Measurements from ENCODE around the gene NEDD4L. TPM values are rescaled to one million over a fixed set of nuclear protein-coding genes. Genes with fewer than 3 reads are reported as not detected.
"Not testable (repeated sequence)": the region's sequence is repeated elsewhere in the genome, so short reads cannot be mapped to it uniquely, and the experiment has no call there.

NEDD4L gene
- total RNA-seq, 2 experiments from 2014 or later = 3.4 to 4.3 TPM

DNA sequence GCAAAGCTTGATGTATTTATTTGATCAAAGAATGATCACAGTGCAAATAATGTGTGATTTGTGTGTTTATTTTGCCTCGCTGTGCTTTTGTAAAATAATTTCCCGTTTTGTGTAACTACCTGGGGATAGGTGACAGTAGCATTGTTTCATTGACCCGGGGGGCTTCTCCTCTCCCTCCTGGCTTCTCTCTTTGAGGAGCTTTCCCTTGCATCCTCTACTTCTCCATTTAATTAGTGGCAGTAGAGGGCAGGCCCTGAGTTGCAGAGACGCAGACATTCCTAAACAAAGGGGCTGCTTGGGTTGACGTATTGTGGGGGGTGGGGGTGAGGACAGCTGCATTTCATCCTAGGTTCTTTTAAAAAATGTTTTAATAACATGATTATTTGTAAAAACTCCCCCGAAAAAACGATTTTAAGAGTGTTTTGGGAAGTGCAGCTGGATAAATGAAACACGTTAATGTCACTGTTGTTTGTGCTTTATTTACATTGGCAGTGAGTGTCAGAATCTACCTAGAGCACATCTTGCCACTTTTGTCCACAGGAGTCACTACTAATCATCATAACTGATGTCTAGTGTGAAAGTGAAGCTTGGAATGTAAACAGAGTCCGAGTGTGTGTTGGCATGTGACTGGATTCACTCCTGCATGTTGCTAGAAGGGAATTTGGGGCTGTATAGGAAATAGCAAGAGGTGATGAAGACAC is 2.2 kb downstream of the NEDD4L start:
- peaks cover 25% of the 10 kb centered on the region for H3K27me3 Mint-ChIP-seq (ENCODE audit: low read depth)
- ChIA-PET POLR2A (no interaction called here), CTCF (interaction anchor here (1.2 to 1.7 kb wide), 3 partner anchors 9 to 90 kb away, joined by 4 to 7 read pairs (median 6); no protein-coding TSS in a partner anchor)
- no peaks in the 10 kb centered on the region for H3K36me3 Mint-ChIP-seq (ENCODE audit: low read depth)
- ATAC-seq (no peak), DNase-seq (no peak)
- H3K27ac Mint-ChIP-seq = no peak overlapping the region
- no peaks in the 10 kb centered on the region for H3K9me3 Mint-ChIP-seq (ENCODE audit: insufficient read depth)
- peak overlapping the region; percentile 87 for H3K4me3 Mint-ChIP-seq
- H3K4me1 Mint-ChIP-seq (ENCODE audit: low read depth) = peaks cover 25% of the 10 kb centered on the region

DNA sequence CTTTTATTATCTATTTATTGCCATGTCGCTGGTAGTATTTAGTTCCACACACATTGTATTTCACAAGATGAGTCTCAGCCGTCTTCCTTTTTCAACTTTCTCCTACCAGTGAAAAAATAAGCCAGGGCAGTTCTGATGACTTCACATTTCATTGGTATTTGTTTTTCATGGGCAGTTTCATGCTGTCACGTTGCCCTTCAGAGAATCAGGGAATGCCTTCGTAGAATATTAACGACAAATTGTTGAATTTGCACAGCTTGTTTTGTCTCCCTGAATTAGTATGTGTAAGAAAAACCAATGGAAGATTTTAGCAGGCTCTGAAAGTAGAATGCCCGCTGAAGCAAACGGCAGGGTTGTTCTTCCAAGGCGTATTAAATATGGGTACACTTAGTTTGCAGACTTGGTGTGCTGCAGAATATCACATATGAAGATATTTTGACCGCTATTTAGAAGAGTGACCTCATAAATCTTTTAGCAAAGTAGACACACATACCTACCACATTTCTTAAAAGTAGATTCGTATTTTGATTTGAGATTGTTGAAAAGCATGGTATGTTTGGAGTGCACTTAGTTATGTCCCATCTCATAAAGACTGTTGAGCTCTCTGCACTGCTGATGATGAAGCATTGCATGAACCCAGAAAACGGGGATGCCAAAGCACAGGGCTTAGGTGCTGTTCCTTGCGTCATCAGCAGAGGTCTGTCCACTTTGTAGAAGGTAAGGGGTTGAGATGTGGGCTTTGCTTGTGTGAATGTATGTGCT is 2.9 kb downstream of the NEDD4L start:
- peaks cover 24% of the 10 kb centered on the region for H3K4me1 Mint-ChIP-seq (ENCODE audit: low read depth)
- POLR2A ChIA-PET = no interaction called here
- no peak for DNase-seq
- H3K27ac Mint-ChIP-seq = no peak overlapping the region
- CTCF ChIA-PET = interaction anchor here (1.2 to 1.6 kb wide), 2 partner anchors 75 to 89 kb away, joined by 4 to 7 read pairs; no protein-coding TSS in a partner anchor
- H3K27me3 Mint-ChIP-seq (ENCODE audit: low read depth) = peaks cover 25% of the 10 kb centered on the region
- H3K9me3 Mint-ChIP-seq (ENCODE audit: insufficient read depth) = no peaks in the 10 kb centered on the region
- H3K4me3 Mint-ChIP-seq = no peak overlapping the region
- no peaks in the 10 kb centered on the region for H3K36me3 Mint-ChIP-seq (ENCODE audit: low read depth)
- no peak for ATAC-seq

DNA sequence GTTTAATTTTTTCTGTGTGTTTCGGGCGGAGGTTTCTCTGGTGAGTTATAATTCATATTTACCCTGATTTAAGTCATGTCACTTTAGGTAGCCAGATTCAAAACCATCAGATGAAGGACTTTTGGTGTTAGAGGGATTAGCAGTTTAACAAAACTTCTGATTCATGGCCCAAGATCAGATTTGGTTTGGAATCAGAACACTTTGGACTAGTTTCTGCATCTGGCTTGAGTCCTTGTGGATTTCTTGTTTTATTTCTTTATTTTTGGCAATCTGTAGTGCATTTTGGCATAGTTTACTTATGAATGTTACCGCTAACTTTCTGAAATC is 3.5 kb downstream of the NEDD4L start:
- Mint-ChIP-seq H3K4me1 (ENCODE audit: low read depth) (peaks cover 27% of the 10 kb centered on the region), H3K27ac (no peak overlapping the region), H3K4me3 (no peak overlapping the region), H3K9me3 (ENCODE audit: insufficient read depth) (no peaks in the 10 kb centered on the region), H3K36me3 (ENCODE audit: low read depth) (no peaks in the 10 kb centered on the region), H3K27me3 (ENCODE audit: low read depth) (peaks cover 25% of the 10 kb centered on the region)
- POLR2A ChIA-PET = no interaction called here
- no peak for DNase-seq
- CTCF ChIA-PET = no interaction called here
- ATAC-seq = no peak

DNA sequence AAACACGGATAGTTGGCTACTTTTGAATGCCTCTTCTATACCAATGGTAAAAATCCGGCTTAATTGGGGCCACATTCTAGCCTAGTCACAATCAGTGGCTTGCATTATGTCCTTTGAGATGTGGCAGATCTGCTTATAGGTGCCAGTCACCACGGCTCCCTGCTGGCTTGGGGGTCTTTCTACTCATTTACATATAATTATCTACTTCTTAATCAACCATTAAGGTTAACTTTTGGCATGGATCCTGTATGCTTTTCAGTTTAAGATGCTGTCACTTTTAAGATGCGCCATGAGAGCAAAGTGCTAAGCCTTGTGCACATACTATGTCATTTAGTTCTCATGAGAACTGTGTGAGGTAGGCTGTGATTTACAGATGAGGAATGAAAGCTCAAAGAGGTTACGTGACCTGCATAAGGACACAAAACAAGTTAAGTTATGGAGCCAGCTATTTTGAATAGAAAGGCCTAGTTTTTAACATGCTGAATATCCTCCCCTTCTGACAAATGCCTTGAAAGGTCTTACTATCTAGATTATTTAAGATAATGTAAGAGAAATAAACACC is 4.1 kb downstream of the NEDD4L start:
- Mint-ChIP-seq H3K9me3 (ENCODE audit: insufficient read depth) (no peaks in the 10 kb centered on the region), H3K36me3 (ENCODE audit: low read depth) (no peaks in the 10 kb centered on the region), H3K4me1 (ENCODE audit: low read depth) (peaks cover 20% of the 10 kb centered on the region), H3K4me3 (no peak overlapping the region), H3K27ac (no peak overlapping the region), H3K27me3 (ENCODE audit: low read depth) (peaks cover 21% of the 10 kb centered on the region)
- ChIA-PET POLR2A (no interaction called here), CTCF (interaction anchor here (1.2 kb wide), 1 partner anchor 73 kb away, joined by 3 read pairs; no protein-coding TSS in a partner anchor)
- ATAC-seq (no peak), DNase-seq (no peak)

DNA sequence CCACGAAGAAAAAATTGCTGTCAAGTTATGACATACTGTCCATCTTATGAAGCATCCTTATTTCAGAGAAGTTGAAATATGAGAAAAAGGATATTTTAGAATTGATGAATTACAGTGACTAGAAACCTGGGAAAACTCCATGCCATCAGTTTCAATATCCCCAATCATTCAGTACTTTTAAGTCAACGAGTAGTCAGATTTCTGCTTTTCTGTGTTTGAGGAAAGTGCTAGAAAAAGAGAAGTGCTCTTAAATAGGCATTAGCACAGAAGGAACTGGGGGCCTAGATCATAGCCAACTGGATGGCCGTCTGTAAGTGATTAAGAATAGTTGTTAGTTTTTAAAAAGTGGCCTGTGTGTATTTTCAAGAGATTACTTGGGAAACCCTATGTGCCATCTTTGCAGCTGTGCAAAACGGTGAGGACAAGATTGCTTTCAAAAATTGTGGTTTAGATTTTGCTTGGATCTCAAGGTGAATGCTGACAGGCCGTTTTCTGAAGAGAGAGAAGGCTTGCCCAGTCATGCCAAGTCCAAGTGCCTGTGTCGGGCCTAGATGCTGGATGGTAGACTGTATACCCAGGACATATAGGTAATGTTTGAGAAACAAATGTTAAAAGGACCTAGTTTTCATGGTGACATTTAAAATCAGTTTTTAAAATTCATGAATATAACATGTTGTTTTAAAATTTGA is 5.1 kb downstream of the NEDD4L start:
- Mint-ChIP-seq H3K36me3 (ENCODE audit: low read depth) (no peaks in the 10 kb centered on the region), H3K9me3 (ENCODE audit: insufficient read depth) (no peaks in the 10 kb centered on the region), H3K4me3 (no peak overlapping the region), H3K27me3 (ENCODE audit: low read depth) (peaks cover 21% of the 10 kb centered on the region), H3K4me1 (ENCODE audit: low read depth) (peaks cover 16% of the 10 kb centered on the region), H3K27ac (no peak overlapping the region)
- CTCF ChIA-PET = interaction anchor here (1.2 kb wide), 1 partner anchor 72 kb away, joined by 3 read pairs; no protein-coding TSS in a partner anchor
- POLR2A ChIA-PET = no interaction called here
- no peak for ATAC-seq
- no peak for DNase-seq

DNA sequence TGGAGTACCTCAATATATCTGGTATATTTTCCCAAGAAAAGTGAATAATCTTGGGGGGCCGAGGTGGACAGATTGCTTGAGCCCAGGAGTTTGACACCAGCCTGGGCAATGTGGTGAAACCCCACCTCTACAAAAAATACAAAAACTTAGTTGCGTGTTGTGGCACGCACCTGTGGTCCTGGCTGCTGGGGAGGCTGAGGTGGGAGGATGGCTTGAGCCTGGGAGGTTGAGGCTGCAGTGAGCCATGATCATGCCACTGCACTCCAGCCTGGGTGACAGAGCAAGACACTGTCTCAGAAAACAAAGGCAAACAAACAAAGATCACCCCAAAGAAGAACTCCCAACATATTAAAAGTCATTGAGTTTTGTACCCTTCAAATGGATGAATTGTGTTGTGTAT is 6.9 kb downstream of the NEDD4L start:
- not testable (repeated sequence) for H3K27ac Mint-ChIP-seq; H3K4me3 Mint-ChIP-seq; DNase-seq; ATAC-seq; H3K4me1 Mint-ChIP-seq (ENCODE audit: low read depth); H3K9me3 Mint-ChIP-seq (ENCODE audit: insufficient read depth); H3K36me3 Mint-ChIP-seq (ENCODE audit: low read depth)
- ChIA-PET CTCF (interaction anchor here (3.3 kb wide), 1 partner anchor 8 kb away, joined by 15 read pairs; the partner anchor contains the start of gene NEDD4L), POLR2A (interaction anchor here (1.1 kb wide), 1 partner anchor 16 kb away, joined by 3 read pairs; no protein-coding TSS in a partner anchor)
- peaks cover 11% of the 10 kb centered on the region for H3K27me3 Mint-ChIP-seq (ENCODE audit: low read depth)

DNA sequence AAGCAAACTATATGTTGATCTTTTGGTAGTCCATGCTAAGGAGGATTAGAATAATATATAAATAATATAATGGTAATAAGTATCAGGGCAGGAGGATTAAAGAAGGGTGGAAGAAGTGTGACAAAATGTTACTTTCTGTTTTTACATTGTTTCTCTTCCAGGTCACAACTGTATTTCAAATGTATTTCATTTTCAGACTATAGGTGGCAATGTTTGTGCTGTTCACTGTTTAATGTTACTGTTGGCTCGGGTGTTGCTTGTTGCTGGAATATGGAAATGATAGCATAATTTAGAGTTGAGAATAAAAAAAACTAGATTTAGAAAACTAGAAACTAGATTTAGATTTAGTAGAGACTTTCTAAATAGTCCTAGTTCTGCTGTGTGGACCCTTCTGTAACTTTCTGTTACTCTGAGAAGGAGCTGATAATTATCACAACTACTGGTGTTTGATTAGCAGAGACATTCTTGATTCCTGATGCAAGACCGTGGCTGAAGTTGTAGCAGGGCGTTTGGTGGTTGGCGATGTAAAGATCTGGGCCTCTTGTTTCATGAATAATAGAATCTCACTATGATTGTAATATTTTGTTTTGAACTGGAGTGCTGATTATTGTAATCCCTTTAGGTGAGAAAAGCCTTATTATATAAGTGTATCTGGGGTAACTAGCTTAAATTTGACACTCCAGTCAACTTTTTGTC is 7.9 kb downstream of the NEDD4L start:
- Mint-ChIP-seq H3K9me3 (ENCODE audit: insufficient read depth) (no peaks in the 10 kb centered on the region), H3K27me3 (ENCODE audit: low read depth) (peaks cover 5% of the 10 kb centered on the region), H3K36me3 (ENCODE audit: low read depth) (no peaks in the 10 kb centered on the region), H3K4me3 (no peak overlapping the region), H3K4me1 (ENCODE audit: low read depth) (peaks cover 5% of the 10 kb centered on the region), H3K27ac (no peak overlapping the region)
- ATAC-seq (no peak), DNase-seq (no peak)
- CTCF ChIA-PET = interaction anchor here (0.7 to 3.3 kb wide), 9 partner anchors 9 to 130 kb away, joined by 3 to 15 read pairs (median 3); partner anchors contain the start of gene NEDD4L
- POLR2A ChIA-PET = interaction anchor here (1.1 kb wide), 1 partner anchor 15 kb away, joined by 3 read pairs; no protein-coding TSS in a partner anchor

DNA sequence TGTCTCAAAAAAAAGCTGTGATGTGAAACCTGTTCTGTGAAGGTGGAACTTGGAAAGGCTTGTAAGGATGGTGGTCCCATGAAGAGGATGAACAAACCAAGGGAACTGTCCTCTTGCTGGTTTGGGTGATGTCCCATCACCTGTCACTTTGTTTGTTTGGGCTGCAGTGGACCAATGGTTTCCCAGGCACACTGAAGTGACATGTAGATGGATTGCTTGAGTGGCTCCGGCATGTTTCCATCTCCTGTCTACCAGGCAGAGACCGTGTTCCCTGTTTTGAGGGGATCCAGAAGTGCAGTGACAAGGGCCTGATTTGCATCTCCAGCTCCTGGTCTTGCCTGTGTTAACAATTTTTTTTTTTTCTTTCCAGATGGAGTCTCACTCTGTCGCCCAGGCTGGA is 8.9 kb downstream of the NEDD4L start:
- POLR2A ChIA-PET = no interaction called here
- CTCF ChIA-PET = interaction anchor here (0.8 to 3.3 kb wide), 5 partner anchors 10 to 129 kb away, joined by 3 to 15 read pairs (median 4); partner anchors contain the start of gene NEDD4L
- no peaks in the 10 kb centered on the region for H3K9me3 Mint-ChIP-seq (ENCODE audit: insufficient read depth)

DNA sequence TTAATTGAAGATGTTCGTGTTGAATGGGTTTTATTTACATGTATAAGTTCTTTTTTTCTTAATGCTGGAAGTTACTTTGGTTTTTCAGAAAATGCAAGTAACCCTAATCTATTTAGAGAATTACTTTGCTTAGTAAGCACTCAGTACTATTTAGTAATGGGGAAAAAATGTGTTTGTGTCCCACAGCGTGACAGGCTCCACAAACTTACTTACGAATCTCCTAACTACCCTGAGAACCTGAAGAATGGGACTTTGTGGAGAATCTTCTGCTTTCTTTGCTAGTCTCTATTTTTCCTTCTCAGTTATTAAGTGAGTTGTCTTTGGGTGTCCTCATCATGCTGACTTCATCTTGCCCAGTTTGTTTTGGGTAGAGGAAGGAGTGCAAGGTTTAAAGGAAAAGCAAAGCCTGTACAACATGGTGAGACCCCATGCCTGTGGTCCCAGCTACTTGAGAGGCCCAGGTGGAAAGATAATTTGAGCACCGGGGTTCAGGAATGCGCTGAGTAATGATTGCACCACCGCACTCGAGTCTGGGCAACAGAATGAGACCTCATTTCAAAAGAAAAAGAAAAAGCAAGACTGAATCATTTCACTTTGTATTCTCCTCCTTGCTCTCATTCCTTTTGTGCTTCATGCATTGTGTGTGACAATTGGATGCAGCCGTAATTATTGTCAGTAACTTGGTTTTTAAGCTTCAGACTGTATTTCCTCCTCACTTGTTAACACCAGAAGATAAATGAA is 10.2 kb downstream of the NEDD4L start:
- Mint-ChIP-seq H3K4me3 (no peak overlapping the region), H3K27me3 (ENCODE audit: low read depth) (peaks cover 2% of the 10 kb centered on the region), H3K36me3 (ENCODE audit: low read depth) (no peaks in the 10 kb centered on the region), H3K9me3 (ENCODE audit: insufficient read depth) (no peaks in the 10 kb centered on the region), H3K4me1 (ENCODE audit: low read depth) (peaks cover 5% of the 10 kb centered on the region), H3K27ac (no peak overlapping the region)
- POLR2A ChIA-PET = no interaction called here
- ATAC-seq (no peak), DNase-seq (no peak)
- CTCF ChIA-PET = interaction anchor here (0.8 to 3.3 kb wide), 3 partner anchors 11 to 172 kb away, joined by 3 to 15 read pairs (median 3); partner anchors contain the start of gene NEDD4L

More for the DNA sequence above, 8.9 kb downstream of the NEDD4L start:
- H3K4me1 Mint-ChIP-seq (ENCODE audit: low read depth) = peaks cover 5% of the 10 kb centered on the region
- no peak for ATAC-seq
- no peak overlapping the region for H3K4me3 Mint-ChIP-seq
- H3K36me3 Mint-ChIP-seq (ENCODE audit: low read depth) = no peaks in the 10 kb centered on the region
- H3K27me3 Mint-ChIP-seq (ENCODE audit: low read depth) = peaks cover 2% of the 10 kb centered on the region
- no peak for DNase-seq
- H3K27ac Mint-ChIP-seq = no peak overlapping the region

DNA sequence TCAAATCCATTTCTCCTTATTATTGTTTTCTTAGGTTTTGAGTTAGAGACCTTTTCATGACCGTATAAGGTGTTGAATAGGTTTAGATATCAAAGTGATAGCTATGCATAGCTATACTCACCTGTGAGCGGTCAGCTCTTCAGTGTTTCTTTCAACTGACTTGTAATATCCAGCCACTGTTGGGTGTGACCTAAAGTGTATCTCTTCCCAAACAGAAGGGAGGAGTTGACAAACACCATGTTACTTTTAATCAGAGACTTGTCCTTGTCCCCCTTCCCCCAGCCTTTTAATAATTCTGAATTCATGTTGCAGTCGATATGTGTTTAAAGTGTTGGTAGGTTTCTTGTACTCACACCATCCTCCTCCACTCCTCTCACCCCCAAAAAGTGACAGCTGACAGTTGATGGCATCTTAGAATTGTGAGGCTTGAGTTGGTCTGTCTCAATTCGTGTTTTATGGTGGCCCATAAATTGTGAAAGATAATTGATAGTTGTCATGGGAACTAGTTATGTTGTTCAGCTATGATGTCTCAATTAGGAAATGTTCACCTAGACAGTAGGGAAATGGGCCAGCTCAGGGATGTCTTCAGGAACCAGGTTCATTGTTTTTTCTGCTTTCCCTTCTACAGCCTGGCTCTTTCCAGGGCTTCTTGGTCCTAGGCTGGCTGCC is 12.0 kb downstream of the NEDD4L start:
- ATAC-seq = no peak
- Mint-ChIP-seq H3K4me3 (no peak overlapping the region), H3K36me3 (ENCODE audit: low read depth) (no peaks in the 10 kb centered on the region), H3K27ac (no peak overlapping the region), H3K27me3 (ENCODE audit: low read depth) (peaks cover 2% of the 10 kb centered on the region), H3K4me1 (ENCODE audit: low read depth) (peaks cover 5% of the 10 kb centered on the region), H3K9me3 (ENCODE audit: insufficient read depth) (no peaks in the 10 kb centered on the region)
- ChIA-PET CTCF (interaction anchor here (1.5 to 2.1 kb wide), 3 partner anchors 11 to 174 kb away, joined by 3 to 6 read pairs (median 5); no protein-coding TSS in a partner anchor), POLR2A (no interaction called here)
- DNase-seq = no peak
